HEK293T (cell line): Measurements from ENCODE around the gene CCDC171.

Experiments used
- CTCF ChIA-PET: fragments of 350-600 bp; formaldehyde crosslinking; extraction: SDS; loops from one replicate; lab custom pipeline; 2021; ENCODE audit warnings: antibody characterized with exemption, inconsistent platforms; lab: Yijun Ruan, JAX
- POLR2A ChIA-PET: fragments of 350-600 bp; formaldehyde crosslinking; extraction: SDS; loops from one replicate; lab custom pipeline; 2020; ENCODE audit warnings: antibody characterized with exemption, inconsistent platforms; lab: Yijun Ruan, JAX
- DNase-seq: peaks from one replicate; pipeline ENCODE4 v3.0.0; 2012; ENCODE audit warnings: mixed read lengths; ENCODE audit errors: extremely low spot score
- ARNT ChIP-seq: fragments of 450-650 bp; IDR thresholded peaks from 2 replicates; pipeline ENCODE4 v1.6.1; 2017; ENCODE audit warnings: mild to moderate bottlenecking
- BHLHE40 ChIP-seq: fragments of 450-650 bp; IDR thresholded peaks from 2 replicates; pipeline ENCODE4 v1.6.1; 2016; ENCODE audit warnings: mild to moderate bottlenecking, moderate library complexity, borderline replicate concordance
- CTBP1 ChIP-seq: fragments of 450-650 bp; IDR thresholded peaks from 2 replicates; pipeline ENCODE4 v1.6.1; 2016; ENCODE audit warnings: borderline replicate concordance
- ELF4 ChIP-seq: fragments of 450-650 bp; IDR thresholded peaks from 2 replicates; pipeline ENCODE4 v1.6.1; 2017; ENCODE audit warnings: antibody characterized with exemption
- FOXA1 ChIP-seq: fragments of 450-650 bp; IDR thresholded peaks from 2 replicates; pipeline ENCODE4 v1.6.1; 2016; ENCODE audit warnings: mild to moderate bottlenecking
- FOXK2 ChIP-seq: fragments of 450-650 bp; IDR thresholded peaks from 2 replicates; pipeline ENCODE4 v1.6.1; 2016; ENCODE audit warnings: mild to moderate bottlenecking
- FOXM1 ChIP-seq: fragments of 450-650 bp; IDR thresholded peaks from 2 replicates; pipeline ENCODE4 v1.6.1; 2017; ENCODE audit warnings: mild to moderate bottlenecking, borderline replicate concordance
- HDGF ChIP-seq: fragments of 450-650 bp; IDR thresholded peaks from 2 replicates; pipeline ENCODE4 v1.6.1; 2017; ENCODE audit warnings: antibody characterized with exemption, borderline replicate concordance
- L3MBTL2 ChIP-seq: fragments of 450-650 bp; conservative IDR thresholded peaks from 2 replicates; pipeline ENCODE4 v1.6.1; 2016; ENCODE audit warnings: mild to moderate bottlenecking
- LEF1 ChIP-seq: fragments of 450-650 bp; IDR thresholded peaks from 2 replicates; pipeline ENCODE4 v1.6.1; 2017; ENCODE audit warnings: mild to moderate bottlenecking, borderline replicate concordance
- NFRKB ChIP-seq: fragments of 450-650 bp; IDR thresholded peaks from 2 replicates; pipeline ENCODE4 v1.6.1; 2016; ENCODE audit warnings: mild to moderate bottlenecking, moderate library complexity
- SP1 ChIP-seq: fragments of 450-650 bp; IDR thresholded peaks from 2 replicates; pipeline ENCODE4 v1.6.1; 2017
- SUZ12 ChIP-seq: fragments of 450-650 bp; IDR thresholded peaks from 2 replicates; pipeline ENCODE4 v1.6.1; 2016; ENCODE audit warnings: mild to moderate bottlenecking
- TARDBP ChIP-seq: fragments of 450-650 bp; IDR thresholded peaks from 2 replicates; pipeline ENCODE4 v1.6.1; 2016
- ZNF384 ChIP-seq: fragments of 450-650 bp; IDR thresholded peaks from 2 replicates; pipeline ENCODE4 v1.6.1; 2016
- TF ChIP-seq, protein P1 (sequence below): fragments of 450-650 bp; IDR thresholded peaks from 2 replicates; pipeline ENCODE4 v1.6.1; 2016

Gene CCDC171

DNA sequence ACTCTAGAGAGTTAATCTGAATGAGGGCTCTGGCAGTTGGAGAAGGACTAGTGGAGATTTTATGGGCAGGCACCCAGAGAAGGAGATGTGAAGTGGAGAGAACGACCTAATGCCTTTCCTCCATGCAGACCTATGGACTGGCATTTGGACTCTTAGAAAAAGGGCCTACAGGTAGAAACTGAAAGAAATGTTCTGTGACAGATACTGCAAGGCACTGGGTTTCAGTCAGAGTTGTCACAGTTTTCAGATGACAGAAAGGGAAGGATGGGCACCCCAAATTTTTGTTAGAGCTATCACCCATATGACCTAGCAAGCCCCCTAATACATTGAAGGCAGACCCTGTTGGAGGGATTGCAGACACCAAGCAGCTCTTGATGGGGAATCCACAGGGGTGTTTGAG is 406.8 kb downstream of the CCDC171 start:
- ChIA-PET POLR2A (no interaction called here), CTCF (no interaction called here)
- DNase-seq = no peak
- TF ChIP-seq CTBP1 (no peak), BHLHE40 (no peak), ARNT (no peak), L3MBTL2 (no peak), FOXM1 (no peak), FOXA1 (no peak), LEF1 (no peak), TARDBP (no peak)
- TF ChIP-seq, protein P1, sequence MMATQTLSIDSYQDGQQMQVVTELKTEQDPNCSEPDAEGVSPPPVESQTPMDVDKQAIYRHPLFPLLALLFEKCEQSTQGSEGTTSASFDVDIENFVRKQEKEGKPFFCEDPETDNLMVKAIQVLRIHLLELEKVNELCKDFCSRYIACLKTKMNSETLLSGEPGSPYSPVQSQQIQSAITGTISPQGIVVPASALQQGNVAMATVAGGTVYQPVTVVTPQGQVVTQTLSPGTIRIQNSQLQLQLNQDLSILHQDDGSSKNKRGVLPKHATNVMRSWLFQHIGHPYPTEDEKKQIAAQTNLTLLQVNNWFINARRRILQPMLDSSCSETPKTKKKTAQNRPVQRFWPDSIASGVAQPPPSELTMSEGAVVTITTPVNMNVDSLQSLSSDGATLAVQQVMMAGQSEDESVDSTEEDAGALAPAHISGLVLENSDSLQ = no peak

DNA sequence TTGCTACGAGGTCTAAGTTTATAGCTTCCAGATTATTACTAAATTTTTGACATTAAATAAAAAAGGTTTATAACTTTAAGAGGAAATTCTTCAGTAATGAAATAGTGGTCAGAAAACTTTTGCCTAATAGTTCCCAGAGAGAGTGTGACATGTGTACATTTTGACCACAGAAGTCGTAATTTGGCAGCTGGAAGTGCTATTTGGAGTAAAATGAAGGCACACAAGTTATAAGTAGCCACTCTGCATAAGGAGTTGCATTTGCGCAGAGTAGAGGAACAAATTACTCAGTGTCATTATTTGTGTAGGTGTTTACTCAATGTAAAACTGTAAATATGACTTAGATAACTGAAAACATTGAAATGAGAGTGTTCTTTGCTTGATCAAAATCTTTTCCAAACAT is 408.4 kb downstream of the CCDC171 start:
- no peak for DNase-seq
- TF ChIP-seq SP1 (no peak), HDGF (no peak), BHLHE40 (no peak), SUZ12 (no peak)
- CTCF ChIA-PET = no interaction called here
- POLR2A ChIA-PET = no interaction called here

DNA sequence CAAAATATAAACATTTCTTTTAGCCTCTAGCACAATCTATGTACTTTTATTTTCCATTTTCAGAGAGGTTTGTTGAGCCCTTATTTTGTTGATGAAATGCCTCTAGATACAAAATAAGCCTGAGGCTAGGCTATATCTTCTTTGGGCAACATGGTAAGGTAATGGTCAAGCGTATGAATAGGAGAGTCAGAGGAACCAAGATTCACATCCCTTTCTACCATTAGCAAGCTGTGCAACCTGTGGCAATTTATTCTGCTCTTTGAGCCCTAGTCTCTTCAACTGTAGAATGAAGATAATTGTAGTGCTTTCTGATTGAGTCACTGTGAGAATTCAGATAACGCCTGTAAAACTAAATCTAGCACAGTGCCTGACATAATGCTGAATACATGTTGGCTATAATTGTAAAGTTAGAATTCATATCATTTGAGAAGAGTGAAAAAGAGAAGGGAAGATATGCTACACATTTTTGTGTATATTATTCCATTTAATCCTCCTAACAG is 412.5 kb downstream of the CCDC171 start:
- POLR2A ChIA-PET = no interaction called here
- TF ChIP-seq TARDBP (no peak), BHLHE40 (no peak), NFRKB (no peak), CTBP1 (no peak), FOXA1 (no peak), FOXM1 (no peak), ELF4 (no peak), HDGF (no peak), FOXK2 (no peak), ARNT (no peak)

DNA sequence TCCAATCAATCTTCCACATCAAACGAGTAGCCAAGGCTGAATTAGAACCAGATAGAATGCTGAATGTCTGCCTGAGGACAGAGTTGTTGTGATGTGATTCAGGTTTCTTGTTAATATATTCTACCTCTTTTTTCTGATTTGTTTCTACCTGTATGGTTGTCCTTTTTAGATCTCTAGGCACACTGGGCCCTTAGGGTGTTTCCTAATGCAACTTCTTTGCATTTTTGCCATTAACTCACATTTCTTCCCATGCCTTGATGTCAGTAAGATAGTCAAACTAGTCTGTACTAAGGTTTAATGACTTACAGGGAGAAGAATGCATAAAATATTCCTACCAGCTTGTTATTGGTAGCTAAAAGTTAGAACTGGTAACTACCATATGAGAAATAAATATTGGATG is 413.6 kb downstream of the CCDC171 start:
- TF ChIP-seq ARNT = no peak
- no peak for TF ChIP-seq BHLHE40
- no peak for TF ChIP-seq FOXK2
- no peak for TF ChIP-seq NFRKB
- TF ChIP-seq ELF4 = no peak
- TF ChIP-seq HDGF = no peak
- no peak for TF ChIP-seq SP1
- TF ChIP-seq LEF1 = no peak
- no peak for TF ChIP-seq SUZ12
- TF ChIP-seq FOXM1 = no peak
- TF ChIP-seq ZNF384 = no peak
- TF ChIP-seq L3MBTL2 = no peak
- TF ChIP-seq, protein P1 = no peak
- no peak for TF ChIP-seq FOXA1
- TF ChIP-seq CTBP1 = no peak
- no peak for TF ChIP-seq TARDBP
- DNase-seq = no peak
- ChIA-PET CTCF (no interaction called here), POLR2A (no interaction called here)

More for the DNA sequence above, 412.5 kb downstream of the CCDC171 start:
- CTCF ChIA-PET = no interaction called here
- DNase-seq = no peak

DNA sequence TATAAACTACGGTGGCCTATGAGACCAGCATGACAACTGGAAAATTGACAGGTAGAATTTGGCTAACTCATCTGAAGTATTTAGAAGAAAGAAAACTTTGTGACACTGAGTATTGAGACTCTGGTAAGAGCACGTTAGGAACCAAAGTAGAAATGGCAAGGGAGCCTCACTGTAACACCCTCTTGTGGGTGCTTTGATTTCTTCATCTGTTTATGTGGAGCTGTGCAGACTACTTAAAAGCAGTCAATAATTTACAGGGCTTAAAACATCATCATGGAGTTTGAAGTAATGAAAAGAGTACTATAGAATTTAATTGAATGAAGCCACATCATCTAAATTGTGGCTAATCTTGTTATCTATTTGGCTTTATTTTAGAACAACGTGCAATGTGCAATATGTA is 414.2 kb downstream of the CCDC171 start:
- no peak for TF ChIP-seq TARDBP
- no peak for TF ChIP-seq HDGF
- TF ChIP-seq FOXM1 = no peak
- TF ChIP-seq, protein P1 = no peak
- TF ChIP-seq ZNF384 = no peak
- TF ChIP-seq FOXA1 = no peak
- no peak for TF ChIP-seq ARNT
- TF ChIP-seq ELF4 = no peak
- no peak for TF ChIP-seq L3MBTL2
- TF ChIP-seq LEF1 = no peak
- no peak for TF ChIP-seq FOXK2
- TF ChIP-seq SP1 = no peak
- no peak for TF ChIP-seq SUZ12
- no peak for TF ChIP-seq BHLHE40
- no peak for TF ChIP-seq CTBP1
- no peak for TF ChIP-seq NFRKB
- CTCF ChIA-PET = no interaction called here
- no peak for DNase-seq
- POLR2A ChIA-PET = no interaction called here

DNA sequence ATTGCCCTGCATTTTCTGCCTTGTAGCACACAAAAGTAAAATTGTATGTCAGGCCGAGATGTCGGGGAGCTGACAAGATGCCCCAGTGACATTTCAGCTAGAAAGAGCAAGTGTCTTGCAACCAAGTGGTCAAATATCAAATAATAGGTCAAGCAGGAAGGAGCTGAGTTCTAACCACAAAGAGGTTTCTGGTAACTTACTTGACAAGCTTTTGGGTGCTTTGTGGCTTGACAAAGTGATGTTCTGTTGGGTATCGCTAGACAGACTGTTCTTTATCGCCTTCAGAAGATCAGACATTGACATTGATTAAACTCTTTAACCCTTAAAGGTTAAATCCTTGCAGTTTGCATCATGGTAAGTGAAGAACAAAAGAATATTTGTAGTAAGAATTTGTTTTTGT is 419.9 kb downstream of the CCDC171 start:
- ChIA-PET POLR2A (no interaction called here), CTCF (no interaction called here)
- TF ChIP-seq, protein P1 = no peak
- TF ChIP-seq FOXA1 (no peak), FOXK2 (no peak), CTBP1 (no peak), LEF1 (no peak), SP1 (no peak), TARDBP (no peak), ELF4 (no peak)
- no peak for DNase-seq
